ENCODE data around the gene BEND5. TPM values are rescaled to one million over a fixed set of nuclear protein-coding genes. Genes with fewer than 3 reads are reported as not detected.

BEND5 gene
- total and polyA plus RNA-seq, 12 donors, result 1.2 to 9.1 (median 4.3) TPM

- no peaks in the 10 kb centered on the region for H3K27me3 ChIP-seq
- no peak overlapping the region for H3K27ac ChIP-seq
- no peak overlapping the region for H3K4me3 ChIP-seq
- no peak for DNase-seq
- H3K36me3 ChIP-seq, result peaks cover 0 to 55% (median 12%) of the 10 kb centered on the region in 9 donors
- H3K4me1 ChIP-seq, result no peaks in the 10 kb centered on the region
- no peak for ATAC-seq
- no peak for TF ChIP-seq CTCF (IDR thresholded peaks at IDR 0.05)
- no peaks in the 10 kb centered on the region for H3K9me3 ChIP-seq
- intact Hi-C loops (cut with DNase I), result no loop called here
These were observed 15.3 kb downstream of the BEND5 start for GRCh38 chr1:48761411-48761810.

GRCh38 chr1:48760857-48761256 is 15.8 kb downstream of the BEND5 start:
- H3K4me1 ChIP-seq, result no peaks in the 10 kb centered on the region
- no peak for TF ChIP-seq CTCF (IDR thresholded peaks at IDR 0.05)
- H3K27ac ChIP-seq, result no peak overlapping the region
- H3K36me3 ChIP-seq, result peaks cover 0 to 55% (median 12%) of the 10 kb centered on the region in 9 donors
- DNase-seq (no peak), ATAC-seq (no peak)
- WGBS, 2 donors, result 81 to 85% methylated on average over 7 of the region's 7 CpGs
- H3K27me3 ChIP-seq, result no peaks in the 10 kb centered on the region
- H3K4me3 ChIP-seq, result no peak overlapping the region
- H3K9me3 ChIP-seq, result no peaks in the 10 kb centered on the region
- intact Hi-C loops (cut with DNase I), result no loop called here

GRCh38 chr1:48758976-48759375 is 17.7 kb downstream of the BEND5 start:
- ATAC-seq (no peak), DNase-seq (no peak)
- Histone ChIP-seq H3K27me3 (no peaks in the 10 kb centered on the region), H3K4me3 (no peak overlapping the region), H3K36me3 (peaks cover 0 to 69% (median 12%) of the 10 kb centered on the region in 9 donors), H3K4me1 (no peaks in the 10 kb centered on the region), H3K9me3 (no peaks in the 10 kb centered on the region), H3K27ac (no peak overlapping the region)
- 97 to 98% methylated on average over 18 of the region's 18 CpGs for WGBS, 2 donors
- intact Hi-C loops (cut with DNase I), result no loop called here
- TF ChIP-seq CTCF (IDR thresholded peaks at IDR 0.05), result no peak

GRCh38 chr1:48757363-48757762 is 19.3 kb downstream of the BEND5 start:
- ATAC-seq (no peak), DNase-seq (no peak)
- no peaks in the 10 kb centered on the region for H3K9me3 ChIP-seq
- peaks cover 0 to 82% (median 12%) of the 10 kb centered on the region in 9 donors for H3K36me3 ChIP-seq
- H3K27ac ChIP-seq, result no peak overlapping the region
- H3K4me3 ChIP-seq, result no peak overlapping the region
- TF ChIP-seq CTCF (IDR thresholded peaks at IDR 0.05), result no peak
- H3K4me1 ChIP-seq, result peaks cover 0 to 3% (median 0%) of the 10 kb centered on the region in 9 donors
- no peaks in the 10 kb centered on the region for H3K27me3 ChIP-seq
- 98 to 99% methylated on average over 2 of the region's 2 CpGs for WGBS, 2 donors
- intact Hi-C loops (cut with DNase I), result no loop called here

Data from heart right ventricle (tissue), 16 donors.